Stimulated activated CD8-positive, alpha-beta memory T cell treated with anti-CD3 and anti-CD28 coated beads, Interleukin-4, amount 100 ng/mL, for 48 hours (primary cell): ENCODE data around the gene SHC1.

Source experiments
- DNase-seq: peaks from one replicate; pipeline ENCODE4 v3.0.0-alpha.2; 2020

SHC1 gene

GRCh38 chr1:154955718-154956543, 14.6 kb downstream of the SHC1 start, which contains the start of gene PBXIP1:
Gene PBXIP1 (minus strand): TSS chr1:154956099. CDS start chr1:154953721, 2,378 bp downstream.
- DNase-seq: peak; percentile 83

DNA sequence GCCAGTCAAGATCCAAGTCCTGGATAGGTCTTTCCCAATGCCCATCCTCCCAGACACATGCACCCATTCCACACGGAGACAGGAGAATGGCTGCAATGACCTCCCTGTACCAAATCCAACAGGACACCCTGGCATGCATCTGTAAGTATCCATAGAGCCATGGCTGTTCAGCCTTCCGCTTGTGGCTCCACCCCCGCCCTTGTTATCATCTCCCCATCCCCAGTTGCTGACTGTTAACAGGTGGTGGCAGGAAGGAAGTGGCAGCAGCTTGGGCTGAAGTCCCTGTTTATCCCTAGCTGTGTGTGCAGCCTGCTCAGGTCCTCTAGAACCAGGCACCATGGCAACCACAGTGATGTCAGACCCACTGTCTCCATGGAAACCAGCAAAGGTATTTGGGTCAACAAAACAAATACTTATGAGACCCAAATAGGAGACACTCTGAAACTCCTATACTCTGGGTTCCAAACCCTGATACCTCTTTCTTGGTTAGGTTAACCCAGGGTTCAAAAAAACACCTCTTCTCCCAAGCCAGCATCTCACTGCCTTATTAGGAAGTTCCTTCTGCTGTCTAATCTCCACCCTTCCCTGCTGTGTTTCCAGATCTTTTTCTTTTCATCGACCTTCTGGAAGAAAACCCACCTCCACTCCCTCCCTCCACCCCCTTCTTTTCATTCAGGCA, 15.4 kb downstream of the SHC1 start:
- DNase-seq: peak; percentile 85

GRCh38 chr1:154954541-154954940, 16.0 kb downstream of the SHC1 start:
- no peak for DNase-seq

DNA sequence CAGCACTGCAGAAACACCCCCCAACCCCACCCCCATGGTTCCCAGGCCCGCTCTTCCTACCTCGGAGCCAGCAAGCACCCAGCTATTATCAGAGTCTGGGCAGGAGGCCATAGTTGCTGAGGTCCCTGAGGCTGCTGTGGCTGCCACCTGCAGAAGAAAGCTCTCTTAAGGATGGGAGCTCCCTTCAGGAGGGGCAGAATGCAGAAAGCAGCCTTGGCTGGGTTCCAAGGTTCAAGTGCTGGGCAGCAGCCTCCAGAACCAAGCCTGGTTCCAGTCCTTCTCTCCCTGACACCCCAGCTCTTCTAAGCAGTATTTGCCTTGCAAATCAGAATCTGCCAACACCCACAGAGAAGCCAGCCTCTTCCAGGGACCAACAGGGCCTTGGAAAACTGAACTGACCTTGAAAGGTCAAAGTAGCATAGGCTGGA, 16.9 kb downstream of the SHC1 start:
- DNase-seq: no peak

DNA sequence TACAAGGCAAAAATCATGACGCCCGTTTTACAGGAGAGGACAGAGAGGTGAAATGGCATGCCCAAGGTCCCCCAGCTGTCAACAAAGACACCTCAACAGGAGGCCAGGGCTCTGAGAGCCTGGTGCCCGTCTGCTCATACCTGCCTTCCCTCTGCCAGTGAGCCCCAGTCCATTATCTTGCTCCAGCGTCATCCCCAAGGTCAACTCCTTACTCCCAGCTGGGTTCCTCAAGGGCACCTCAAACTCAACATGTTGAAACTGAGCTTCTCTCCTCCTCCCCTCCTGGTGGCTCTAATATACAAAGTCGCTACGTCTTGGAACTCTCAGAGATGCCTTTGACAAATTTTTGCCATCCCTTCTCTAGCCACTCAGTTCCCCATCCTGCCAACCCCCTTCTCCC, 17.9 kb downstream of the SHC1 start:
- no peak for DNase-seq

- peak; percentile 72 for DNase-seq
Measured at GRCh38 chr1:154951901-154952657, 18.5 kb downstream of the SHC1 start.

GRCh38 chr1:154948079-154948478, 22.5 kb downstream of the SHC1 start:
- no peak for DNase-seq

DNA sequence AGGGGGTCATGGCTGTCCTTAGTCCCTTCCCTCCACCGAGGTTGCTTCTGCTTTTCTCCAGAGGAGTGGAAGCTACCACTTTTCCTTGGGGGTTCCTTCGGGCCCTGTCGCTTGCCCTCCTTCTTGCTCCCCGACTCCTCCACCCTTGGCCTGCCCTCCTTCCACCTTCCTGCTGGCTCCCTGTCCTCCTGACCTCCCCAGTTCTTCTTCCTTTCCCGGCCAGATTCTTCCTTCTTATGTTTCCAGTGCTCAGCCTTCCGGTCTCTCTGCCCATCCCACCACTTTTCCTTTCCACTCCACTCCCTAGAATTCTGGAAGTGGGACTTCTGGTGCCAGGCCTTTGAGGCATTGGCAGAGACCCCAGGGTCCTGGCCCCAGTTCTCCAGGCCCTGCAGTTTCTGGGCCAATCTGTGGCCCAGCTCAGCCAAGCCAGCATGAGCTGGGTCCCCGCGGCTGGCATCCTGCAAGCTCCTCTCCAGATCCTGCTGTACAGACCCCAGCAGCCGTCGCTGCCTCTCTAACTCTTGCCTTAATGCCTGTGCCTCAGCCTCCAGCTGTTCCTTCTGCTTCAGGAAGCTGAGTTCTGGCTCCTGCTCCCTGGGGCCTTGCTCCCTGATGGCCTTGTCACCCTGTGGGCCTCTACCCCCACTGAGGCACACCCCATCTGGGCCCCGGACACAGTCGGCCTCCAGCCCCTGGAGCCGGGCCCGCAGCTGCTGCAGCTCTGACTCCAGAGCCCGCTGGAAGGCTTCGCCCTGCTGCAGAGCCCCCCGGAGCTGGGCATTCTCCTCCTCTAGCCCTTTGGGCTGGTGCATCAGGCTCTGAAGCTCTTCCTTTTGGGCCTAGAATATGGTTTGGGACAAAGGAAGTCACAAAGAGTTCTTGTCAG, 24.3 kb downstream of the SHC1 start:
- DNase-seq: no peak

- DNase-seq: no peak
Measured at GRCh38 chr1:154945160-154945961, 25.2 kb downstream of the SHC1 start.

GRCh38 chr1:154944401-154945159, 26.0 kb downstream of the SHC1 start:
- DNase-seq: no peak

GRCh38 chr1:154943649-154944400, 26.7 kb downstream of the SHC1 start:
- peak; percentile 64 for DNase-seq

DNA sequence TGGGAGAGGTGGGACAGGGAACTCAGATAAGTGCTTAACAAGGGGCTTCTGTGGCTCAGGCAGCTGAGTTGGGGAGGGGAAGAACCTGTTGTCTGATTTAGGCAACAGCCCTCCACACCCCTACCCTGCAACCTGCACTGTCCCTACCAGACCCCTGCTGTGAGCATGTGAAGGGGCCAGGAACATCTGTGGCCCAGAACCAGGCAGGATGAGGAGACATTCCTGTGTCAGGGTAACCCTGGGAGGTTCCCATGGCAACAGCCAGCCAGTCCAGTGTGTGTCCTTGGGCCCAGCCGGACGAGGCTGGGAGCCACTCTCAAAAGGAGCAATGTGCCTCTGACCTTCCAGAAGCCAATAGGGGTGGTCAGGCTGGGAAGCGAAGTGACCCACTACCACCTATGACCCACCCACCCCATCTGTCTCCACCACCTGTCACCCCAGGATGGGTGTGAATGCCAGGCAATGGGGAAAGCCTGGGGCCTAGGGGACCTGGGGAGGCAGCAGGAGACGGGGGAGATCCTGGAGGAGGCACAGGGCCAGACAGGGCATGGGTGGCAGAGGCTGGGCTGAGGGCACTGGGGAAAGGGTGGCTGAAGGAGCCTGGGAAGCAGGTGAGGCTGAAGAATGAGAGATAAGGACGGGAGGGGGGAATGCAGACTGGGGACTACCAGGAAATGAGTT, 29.1 kb downstream of the SHC1 start:
- no peak for DNase-seq

DNA sequence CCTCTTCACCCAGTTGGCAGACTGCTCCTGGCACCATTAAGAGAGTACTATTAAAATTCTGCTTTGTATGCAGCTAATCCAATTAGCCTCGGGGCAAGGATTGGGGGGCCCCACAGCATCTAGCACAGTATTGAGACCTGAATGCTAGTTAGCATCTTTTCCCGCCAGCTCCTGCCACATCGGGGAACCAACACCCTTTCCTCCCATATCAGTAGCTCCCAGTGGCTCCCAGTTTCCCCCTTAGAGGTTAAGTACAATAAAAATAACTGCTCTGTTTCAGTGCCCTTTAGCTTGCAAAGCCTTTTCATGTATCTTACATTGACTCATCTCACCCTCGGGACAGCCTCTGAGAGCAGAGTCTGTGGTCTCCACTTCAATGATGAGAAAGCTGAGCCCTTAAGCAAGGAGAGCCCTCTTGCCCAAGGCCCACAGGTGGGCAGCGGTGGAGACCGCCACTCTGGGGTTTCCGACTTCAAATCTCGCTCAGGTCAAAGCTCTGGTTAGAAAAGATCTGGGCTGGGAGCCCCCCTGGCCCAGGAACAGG, 29.8 kb downstream of the SHC1 start:
- no peak for DNase-seq

DNA sequence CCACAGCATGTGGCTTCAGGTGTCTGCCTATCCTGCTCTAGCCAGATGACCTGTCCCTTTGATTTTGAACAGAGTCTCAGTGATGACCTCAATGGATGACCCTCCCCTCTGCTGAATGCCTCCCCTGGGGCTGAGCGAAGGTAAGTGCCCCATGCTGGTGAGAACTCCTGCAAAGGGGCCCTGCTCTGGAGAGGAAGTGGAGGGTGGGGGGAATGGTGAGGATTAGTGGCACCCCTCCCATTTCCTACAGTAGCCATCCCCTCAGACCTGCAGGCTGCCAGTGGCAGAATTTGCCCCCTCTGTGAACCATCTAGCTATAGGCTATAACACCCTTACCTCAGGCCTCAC, 30.4 kb downstream of the SHC1 start:
- no peak for DNase-seq

DNA sequence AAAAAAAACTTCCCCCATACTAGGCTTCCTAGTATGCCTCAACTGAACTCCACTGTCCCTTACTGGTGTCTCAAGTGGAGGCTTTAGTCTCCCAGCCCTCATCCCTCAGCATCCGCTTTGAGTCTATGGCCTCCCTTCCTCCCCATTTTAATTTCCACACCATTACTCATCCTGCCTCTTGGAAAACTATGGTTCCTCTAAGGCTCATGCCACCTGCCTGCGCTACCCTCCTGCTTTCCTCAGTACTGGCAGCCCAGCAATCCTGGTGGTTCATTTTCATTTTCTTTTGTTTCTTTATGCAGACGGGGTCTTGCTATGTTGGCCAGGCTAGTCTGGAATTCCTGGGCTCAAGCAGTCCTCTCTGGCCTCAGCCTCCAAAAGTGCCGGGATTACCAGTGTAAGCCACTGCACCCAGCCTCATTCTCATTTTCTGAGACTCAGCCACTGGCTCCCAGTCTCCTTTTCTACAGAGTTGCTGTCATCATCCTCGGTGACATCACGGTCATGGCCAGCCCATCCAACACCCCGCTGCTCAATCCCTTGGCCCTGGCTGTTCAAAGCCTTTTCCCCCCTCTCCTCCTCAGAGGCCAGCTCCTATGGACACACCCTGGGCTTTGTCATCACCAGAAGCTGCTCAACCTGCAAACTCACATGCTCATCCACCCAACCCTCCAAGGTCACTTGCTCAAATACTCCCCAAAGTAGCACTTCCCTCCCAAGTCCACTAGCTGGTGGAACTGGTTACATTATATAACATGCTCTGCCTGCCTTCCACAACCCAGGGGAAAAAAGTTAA, 31.7 kb downstream of the SHC1 start:
- no peak for DNase-seq

DNA sequence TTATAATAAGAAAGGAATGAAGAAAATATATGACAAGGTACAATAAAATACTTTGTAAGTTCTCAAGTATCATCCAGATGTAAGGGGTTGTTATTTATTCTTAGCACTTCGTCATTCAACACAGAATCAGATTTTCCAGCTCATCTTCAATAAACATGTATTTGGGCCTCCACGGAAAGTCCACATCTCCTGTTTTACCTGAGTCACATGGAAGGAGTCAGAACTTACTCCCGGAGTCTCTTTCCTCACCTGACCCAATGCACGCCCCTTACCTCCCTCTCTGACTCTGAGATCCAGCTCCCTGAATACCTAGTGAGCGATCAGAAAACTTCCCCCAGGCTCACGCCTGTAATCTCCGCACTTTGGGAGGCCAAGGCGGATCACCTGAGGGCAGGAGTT, 32.6 kb downstream of the SHC1 start:
- no peak for DNase-seq

DNA sequence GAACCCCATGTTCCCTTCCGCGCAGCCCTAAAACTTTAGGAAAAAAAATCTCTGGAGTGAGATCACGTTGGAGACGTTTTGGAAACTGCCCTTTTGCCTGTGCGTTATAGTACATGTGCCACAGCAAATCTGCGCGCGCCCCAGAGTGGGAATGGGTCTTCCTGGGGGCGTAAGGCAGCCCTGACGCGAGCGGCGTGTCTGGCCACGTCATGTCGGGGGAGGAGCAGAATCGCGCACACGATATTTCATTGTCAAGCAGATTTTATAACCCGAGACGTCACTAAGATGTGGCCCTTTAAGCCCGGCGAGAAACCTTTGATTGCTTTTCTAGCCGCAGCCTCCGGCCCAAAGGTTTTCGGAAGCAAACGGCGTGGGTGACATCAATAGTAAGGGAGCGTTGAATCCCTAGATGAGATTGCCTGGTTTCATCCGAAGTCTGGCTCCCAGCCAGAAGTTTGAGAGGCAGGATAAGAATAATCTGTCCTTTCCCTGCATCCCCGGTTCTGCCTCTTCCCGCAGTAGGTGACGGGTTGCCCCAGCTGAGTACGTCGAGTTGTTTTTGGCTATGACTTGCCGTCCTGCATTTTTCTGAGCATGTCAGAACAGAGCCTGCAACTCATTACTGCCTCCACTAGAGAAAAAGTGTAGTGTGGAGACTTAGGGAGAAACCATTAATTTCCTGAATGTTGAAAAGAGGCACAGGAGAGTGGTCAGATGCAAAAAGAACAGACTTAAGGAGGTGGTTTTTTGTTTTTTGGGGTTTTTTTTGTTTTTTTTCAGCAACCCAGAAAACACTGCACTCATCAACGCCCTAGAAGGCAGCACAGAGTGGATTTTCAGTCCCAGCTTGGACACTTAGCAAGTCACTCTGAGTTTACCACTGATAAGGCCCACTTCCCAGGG, 33.2 kb downstream of the SHC1 start:
- peak; percentile 92 for DNase-seq
